GM19351 (cell line): ENCODE results near the gene SAFB.

Experiments
- ATAC-seq: cut with Tn5 transposase; IDR thresholded peaks from one replicate; pipeline ENCODE4 v1.9.1; 2021; ENCODE audit warnings: mild to moderate bottlenecking, moderate library complexity; ENCODE audit not compliant: unreplicated experiment

SAFB gene

DNA sequence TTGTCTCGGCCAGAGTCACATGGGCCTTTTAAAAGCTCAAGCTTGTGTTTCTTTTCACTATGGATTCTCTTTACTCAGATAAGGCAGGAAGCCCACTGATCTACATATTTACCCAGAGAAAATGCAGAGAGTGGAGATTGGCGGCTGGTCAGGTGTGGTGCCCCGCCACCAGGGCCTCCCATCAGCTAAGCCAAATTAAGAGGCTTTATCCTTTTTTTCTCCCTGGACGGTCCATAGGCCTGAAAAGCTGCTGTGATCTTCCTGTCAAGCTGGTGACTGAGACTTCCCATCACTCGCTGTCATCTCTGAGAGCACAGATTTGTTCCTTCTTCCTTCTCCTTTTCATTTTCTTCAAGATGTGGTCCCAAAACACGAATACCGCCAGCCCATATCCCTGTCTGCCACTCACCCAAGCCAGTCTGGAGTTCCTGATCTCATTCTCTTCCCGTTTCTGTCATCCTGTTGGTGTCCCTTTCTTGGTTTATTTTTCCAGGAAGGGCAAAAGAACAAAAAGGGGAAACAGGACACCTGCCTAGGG is 1.9 kb downstream of the SAFB start:
- ATAC-seq: no peak

DNA sequence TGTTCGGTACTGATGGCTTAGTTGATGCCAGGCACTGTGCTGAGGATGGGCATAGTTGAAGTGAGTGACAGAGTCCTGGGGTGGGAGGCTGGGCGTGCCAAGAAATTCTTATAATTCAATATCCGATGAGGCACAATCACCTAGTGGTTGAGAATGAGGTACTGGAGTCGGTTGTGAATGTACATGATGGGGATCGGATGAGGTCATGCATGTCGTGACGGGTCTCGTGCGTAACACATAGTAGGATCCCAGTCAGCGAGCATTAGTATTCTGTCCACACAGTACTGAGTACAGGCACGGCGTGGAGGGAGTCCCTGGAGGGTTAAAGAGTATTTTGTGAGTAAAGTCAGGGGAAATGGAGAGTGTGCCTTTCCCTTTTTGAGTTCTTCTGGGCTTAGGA is 2.8 kb downstream of the SAFB start:
- ATAC-seq: no peak

DNA sequence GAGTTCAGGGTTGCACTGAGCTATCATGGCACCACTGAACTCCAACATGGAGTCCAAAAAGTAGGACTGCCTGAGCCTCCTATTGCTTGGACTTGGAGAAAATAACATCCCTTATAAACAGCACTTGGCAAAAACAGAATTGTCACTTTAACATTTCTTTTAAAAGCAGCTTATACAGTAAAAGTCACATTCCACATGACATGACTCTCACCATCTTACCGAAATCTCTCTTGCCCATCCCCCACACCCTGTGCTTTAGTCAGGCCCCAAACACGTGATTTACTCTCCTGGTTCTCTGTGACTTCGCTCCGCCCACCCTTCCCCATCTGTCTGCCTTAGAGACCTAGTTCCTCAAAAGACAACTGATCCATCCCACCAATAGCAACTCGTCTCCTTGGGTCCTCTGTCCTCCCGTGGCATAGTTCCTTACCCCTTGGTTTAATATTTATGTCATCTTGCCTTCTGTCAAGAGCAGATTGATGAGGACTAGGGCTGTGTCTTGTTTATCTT is 4.6 kb downstream of the SAFB start:
- ATAC-seq: no peak

DNA sequence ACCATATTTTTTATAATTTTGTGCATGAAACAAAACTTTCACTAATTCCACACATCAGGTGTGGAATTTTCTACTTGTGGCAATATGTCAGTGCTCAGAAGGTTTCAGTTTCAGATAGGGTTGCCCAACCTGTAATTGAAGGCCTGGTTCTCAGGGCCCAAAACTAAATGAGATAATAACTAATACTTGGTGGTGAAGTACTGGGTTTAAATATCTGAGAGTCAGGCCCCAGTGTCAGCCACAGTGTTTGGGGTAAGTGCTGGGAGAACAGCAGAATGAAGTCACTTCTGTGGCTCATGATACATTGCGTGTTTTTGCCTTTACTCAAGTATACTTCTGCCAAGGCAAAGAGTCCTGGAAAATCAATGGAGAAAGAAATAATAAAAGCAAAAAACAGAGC is 5.6 kb downstream of the SAFB start:
- ATAC-seq: no peak

DNA sequence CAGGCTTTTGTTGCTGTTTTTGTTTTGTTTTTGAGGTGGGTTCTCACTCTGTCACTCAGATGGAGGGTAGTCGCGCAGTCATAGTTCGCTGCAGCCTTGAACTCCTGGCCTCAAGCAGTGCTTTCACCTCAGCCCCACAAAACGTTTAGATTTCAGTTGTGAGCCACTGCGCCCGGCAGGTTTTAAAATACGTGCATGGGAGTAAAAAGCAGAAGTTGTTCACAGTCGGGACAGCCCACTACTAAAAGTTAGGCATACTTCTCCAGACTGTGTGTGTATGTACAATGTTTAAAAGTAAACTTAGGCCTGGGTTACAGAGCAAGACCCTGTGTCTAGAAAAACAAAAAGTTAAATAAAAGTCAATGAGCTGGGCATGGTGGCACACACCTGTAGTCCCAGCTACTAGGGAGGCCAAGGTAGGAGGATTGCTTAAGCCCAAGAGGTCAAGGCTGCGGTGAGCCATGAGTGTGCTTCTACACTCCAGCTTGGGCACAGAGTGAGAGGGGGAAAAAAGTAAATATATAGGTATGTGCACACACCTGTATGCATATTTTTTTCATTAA is 6.1 kb downstream of the SAFB start:
- ATAC-seq: no peak

DNA sequence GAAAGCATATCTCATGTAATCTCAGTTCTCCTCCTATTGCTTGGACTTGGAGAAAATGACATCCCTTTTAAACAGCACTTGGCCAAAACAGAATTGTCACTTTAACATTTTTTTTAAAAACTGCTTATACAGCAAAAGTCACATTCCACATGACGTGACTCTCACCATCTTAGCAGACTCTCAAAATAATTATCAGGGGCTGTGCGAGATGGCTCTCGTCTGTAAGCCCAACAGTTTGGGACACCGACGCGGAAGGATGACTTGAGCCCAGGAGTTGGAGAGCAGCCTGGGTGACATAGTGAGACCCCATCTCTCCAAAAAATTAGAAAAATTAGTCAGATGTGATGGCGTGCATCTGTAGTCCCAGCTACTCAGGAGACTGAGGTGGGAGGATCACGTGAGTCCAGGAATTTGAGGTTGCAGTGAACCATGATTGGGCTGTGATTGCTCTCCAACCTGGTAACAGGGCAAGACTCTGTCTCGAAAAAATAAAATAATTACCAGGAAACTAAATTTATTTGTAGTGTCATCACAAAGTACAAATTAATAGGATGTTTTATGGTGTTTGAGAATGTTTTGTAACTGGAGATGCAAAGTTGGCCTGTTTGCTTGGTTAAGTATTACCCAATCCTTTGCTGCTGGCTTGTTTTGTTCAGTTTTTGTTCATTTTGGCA is 8.8 kb downstream of the SAFB start:
- no peak for ATAC-seq

DNA sequence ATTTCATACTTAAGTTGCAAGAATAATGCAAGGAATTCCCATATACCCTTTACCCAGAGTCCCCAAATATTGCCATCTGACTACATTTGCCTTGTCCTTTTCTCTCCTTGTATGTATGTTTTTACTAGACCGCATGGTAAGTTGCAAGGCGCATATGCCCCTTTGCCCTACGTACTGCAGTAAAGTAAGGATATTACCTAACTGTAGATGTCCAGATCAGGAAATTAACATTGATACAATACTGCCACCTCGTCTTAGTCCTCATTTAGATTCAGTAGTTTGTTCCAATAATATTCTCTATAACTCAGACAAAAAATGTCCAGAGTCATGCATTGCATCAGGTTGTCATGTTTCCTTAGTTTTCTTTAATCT is 9.3 kb downstream of the SAFB start:
- no peak for ATAC-seq

DNA sequence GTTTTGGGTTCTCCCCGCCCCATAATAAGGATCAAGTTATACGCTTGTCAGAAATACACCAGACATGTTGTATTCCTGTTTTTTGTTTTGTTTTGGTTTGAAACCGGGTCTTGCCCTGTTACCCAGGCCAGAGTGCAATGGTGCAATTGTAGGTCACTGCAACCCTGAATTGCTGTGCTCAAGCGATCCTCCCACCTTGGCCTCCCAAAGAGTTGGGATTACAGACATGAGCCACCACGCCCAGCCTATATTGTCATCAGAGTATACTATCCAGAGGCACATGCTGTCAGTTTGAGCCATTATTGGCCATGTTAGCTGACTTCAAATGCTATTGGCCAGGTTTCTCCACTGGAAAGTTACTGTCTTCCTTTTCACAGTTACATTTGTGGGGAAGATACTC is 9.8 kb downstream of the SAFB start:
- ATAC-seq: no peak

DNA sequence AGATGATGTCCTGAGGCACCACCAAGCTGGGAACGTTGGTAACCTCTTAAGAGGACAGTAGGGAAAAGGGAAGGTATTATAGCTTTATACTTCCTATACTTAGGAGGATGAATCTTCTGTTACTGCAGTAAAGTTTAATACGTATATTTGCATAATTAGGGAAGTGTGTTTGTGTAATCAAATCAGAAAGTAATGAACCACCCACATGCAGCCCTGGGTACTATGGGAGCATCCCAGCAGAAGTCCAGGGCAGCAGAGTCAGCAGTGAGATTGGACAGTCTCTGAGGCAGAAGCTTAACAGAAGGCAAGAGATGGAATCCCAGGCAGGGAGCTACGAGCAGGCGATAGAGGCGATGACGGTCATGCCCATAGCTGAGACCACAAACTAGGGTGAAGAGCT is 12.5 kb downstream of the SAFB start:
- no peak for ATAC-seq

DNA sequence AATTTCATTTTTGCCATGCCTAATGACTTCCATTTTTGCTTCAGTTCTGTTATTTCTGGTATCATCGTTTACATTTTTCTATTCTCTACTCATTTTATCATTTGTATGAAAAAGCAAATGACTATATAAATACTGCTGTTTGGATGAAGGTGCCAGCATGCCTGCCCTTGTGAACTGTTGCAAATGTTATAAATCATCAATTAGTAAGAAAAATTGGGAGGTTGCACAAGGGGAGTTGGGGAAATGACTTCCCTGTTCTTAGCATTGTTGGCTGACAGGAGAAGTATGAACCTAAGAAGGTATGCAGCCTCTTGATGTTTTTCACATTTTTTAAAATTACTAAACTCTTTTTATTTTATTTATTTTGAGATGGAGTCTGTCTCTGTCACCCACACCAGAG is 15.1 kb downstream of the SAFB start:
- ATAC-seq: no peak

DNA sequence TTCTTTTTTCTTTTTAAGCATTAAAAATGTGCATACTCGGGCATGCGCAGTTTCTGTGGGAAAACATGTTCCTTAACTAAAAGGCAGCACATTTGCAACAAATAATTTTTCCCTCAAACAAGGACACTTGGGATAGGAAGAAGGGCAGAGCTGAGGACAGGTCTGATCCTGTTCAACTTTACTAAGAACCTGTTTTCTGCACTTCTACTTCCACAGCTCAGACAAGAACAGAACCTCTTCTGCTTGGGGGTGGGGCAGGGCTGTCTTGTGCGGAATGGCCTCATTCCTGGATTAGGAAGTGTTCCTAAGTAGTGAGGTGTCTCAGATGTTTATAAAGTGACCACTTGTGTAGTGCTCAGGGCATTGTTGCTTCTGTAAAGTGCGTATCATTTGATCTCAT is 18.3 kb downstream of the SAFB start:
- ATAC-seq: no peak

DNA sequence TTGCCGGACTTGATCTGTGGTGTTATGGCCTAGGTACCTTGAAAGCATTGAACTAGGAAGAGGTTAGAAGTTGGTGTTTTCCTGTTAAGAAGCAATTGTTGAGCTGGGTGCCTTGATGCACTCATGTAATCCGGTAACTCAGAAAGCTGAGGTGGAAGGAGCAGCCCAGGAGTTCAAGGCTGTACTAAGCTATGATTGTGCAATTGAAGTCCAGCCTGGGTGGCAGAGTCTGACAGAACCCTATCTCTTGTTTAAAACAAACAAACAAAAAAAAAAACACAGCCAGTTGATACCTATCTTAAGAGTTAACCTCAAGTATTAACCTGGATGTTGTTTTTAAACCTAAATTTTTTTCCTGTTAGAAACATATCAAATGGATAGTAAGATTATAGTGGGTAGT is 19.3 kb downstream of the SAFB start:
- ATAC-seq: no peak

DNA sequence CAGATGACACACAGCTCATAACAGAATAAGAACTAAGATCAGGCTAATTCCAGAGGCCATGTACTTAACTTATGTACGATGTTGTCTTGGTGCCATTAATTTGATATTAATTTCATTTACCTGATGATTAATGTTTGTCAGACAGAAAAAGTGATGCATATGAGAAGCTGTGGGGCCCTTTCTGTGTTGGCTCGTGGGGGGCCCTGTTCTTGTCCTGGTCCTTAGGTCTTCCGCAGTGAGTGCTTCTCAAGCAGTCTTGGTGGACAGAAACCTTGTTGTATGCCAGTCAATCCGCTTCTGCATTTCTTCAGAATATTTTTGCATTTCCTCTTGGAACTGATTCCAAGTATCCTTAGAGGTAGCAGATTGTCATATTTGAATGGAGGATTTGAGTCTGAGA is 20.2 kb downstream of the SAFB start:
- no peak for ATAC-seq

DNA sequence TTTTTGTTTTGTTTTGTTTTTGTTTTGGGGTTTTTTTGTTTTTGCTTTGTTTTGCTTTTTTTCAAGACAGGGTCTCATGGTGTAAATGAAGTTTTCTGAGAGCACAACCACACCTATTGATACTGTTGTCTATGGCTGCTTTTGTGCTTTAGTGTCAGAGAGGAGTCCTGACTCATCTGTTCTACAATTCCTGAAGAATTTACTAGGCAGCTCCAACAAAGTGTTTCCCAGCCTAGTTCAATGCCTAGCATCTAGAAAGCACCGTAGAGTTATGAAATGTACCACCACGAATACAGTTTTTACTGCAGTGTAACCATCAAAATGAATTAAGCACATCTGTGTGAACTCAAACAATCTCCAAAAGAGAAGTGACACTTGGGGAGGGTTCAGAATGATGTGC is 21.2 kb downstream of the SAFB start:
- ATAC-seq: no peak

DNA sequence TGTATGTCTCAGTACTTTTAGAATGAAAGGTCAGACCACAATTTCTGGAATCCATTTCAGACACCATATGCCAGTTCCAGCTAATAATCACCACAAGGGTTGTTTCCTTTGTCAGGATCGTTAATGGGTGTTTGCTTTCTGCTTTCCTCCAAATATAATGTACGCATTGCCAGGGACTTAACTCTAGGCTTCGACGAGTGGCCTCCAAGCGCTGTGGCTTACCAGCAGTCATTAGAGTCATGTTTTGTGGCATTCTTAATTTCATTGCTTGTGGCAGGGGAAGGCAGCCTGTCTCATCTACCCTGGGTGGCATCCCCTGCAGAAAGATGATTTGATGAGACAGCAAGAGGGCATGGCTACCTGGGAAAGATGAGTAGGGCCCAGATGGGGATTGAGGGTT is 22.5 kb downstream of the SAFB start:
- no peak for ATAC-seq

DNA sequence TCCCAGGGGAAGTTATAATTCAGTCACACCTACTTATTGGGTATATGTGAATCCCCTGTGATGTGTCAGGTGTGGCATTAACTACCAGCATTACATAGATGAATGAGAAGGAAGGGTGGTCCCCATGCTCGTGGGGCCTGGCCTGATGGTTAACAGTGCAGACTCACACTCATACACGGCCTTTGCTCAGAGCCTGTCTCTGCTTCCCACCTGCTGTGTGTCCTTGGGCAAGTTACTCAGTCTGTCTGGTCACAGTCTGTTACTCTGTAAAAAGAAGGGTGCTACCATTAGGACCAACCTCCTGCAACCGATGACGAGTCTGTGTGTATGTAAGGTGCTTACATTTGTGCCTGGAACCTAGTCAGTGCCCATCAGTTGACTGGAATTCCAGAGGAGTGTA is 23.8 kb downstream of the SAFB start:
- no peak for ATAC-seq

DNA sequence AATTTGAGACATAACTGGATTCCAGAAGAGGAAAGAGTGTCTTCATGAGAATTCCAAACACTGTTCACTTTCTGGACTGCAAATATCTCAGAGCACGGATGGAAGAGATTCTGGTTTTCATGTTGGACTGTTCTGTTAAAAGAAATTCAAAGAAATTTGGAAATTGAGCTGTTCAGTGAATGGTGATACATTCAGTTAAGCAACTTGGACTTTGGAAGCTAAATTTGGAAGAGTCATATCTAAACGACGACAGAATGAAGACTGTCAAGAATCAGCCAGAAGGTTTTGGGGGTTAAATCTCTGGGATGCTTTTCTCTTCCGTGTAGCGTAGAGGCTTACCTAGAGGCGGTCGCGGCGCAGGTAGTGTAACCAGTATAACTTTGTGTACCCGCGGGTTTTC is 25.6 kb downstream of the SAFB start:
- no peak for ATAC-seq

DNA sequence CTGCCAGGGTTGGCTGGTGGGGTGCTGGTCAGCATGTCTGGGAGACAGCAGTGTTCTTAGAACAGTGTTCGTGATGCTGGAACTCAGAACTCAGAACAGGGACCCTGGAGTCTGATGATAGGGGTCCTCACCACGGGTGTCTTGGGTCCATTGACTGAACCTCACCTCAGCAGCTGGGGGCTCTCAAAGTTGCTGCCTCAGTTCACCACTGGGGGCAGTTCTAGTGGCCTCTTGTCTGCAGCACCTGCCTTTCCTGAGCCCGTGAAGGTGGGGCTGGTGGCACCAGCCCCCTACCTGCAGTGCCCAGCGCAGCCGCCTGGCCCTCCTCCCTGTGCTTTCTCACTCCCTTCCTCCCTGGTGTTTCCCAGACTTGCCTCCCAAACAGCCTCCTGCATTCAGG is 28.5 kb downstream of the SAFB start:
- no peak for ATAC-seq

DNA sequence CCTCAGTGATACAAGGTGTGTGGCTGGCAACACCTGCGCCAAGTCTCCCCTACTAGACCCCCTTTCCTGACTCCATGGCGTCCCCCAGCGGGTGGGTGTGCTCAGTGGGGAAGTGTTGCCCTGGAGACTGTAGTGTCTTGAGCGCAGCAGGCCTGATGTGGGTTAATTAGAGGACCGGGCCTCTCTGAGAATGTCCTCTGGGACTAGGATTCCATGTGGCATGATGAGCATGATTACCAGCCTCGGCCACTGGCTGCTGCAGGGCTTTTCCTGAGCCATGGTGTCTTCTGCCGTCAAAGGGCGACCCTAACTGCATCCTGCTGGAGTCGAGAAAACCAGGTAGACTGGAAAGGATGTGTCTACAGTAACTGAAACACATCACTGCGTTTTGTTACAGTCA is 29.4 kb downstream of the SAFB start:
- ATAC-seq: no peak

DNA sequence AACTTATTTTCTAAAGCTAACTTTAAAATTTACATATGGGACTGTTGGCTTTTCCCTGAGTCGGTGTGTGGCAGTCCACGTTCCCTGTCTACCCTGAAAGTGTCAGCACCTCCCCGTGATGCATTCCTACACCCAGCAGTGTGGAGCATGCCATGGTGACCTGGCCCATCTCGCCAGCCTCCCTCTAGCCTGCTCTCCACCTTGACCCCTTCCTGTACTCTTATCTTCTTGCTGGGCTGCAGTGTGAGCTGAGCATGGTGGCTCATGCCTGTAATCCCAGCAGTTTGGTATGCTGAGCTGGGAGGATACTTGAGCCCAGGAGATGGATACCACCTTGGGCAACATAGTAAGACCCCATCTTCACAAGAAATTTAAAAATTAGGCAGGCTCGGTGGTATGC is 32.0 kb downstream of the SAFB start:
- ATAC-seq: no peak

DNA sequence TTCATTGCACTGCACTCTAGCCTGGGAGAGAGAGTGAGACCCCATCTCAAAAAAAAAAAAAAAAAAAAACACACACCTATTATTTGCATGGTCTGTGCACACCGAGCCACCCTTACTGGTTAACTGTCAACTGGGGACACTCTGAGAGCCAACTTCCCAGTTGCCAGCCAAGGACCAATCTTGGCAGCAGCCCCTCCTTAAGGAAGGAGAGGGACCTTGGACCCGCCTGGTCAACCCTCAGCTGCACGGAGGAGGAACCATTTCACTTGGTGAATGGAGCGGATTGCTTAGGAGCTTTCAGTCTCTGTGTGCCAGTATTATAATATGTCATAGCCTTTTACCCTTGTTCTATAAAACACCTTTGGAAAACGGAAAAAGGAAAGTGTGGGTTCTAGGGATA is 32.5 kb downstream of the SAFB start:
- ATAC-seq: no peak

DNA sequence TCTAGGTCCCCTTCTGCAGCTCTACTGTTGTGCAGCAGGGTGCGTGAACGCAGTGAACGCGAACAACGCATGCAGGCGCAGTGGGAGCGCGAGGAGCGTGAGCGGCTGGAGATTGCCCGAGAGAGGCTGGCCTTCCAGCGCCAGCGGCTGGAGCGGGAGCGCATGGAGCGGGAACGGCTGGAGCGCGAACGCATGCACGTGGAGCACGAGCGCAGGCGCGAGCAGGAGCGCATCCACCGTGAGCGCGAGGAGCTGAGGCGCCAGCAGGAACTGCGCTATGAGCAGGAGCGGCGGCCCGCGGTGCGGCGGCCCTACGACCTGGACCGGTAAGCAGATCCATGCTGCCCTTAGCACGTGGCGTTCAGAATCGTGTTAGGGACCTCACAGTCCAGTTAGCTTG is 38.6 kb downstream of the SAFB start:
- no peak for ATAC-seq

DNA sequence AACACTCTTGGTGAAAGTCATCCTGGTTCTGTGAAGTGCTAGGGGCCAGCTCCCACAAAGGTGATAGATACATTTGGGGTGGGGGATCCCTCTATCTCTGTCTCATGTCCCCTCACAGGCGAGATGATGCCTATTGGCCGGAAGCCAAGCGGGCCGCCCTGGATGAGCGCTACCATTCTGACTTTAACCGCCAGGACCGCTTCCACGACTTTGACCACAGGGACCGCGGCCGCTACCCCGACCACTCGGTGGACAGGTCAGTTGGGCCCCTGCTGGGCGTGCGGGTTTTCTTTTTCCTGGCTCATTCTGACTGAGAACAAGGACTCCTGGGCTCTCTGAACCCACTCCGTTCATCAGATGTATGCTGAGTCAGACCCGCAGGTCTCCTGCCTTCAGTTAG is 41.0 kb downstream of the SAFB start:
- no peak for ATAC-seq
